ENCODE measurements around the gene GATA3. TPM values are rescaled to one million over a fixed set of nuclear protein-coding genes. Genes with fewer than 3 reads are reported as not detected.

GATA3 gene
- total RNA-seq, 2 experiments from 2014 or later: 61.5 to 83.4 TPM

GRCh38 chr10:8057636-8058273 is 3.3 kb downstream of the GATA3 start:
- H3K27me3 Mint-ChIP-seq: peaks cover 8% of the 10 kb centered on the region
- CTCF ChIA-PET: no interaction called here
- H3K9me3 Mint-ChIP-seq (ENCODE audit: low read depth): no peaks in the 10 kb centered on the region
- H3K4me1 Mint-ChIP-seq: peaks cover 64% of the 10 kb centered on the region
- DNase-seq (no peak), ATAC-seq (no peak)
- H3K4me3 Mint-ChIP-seq: peak overlapping the region; percentile 91
- H3K36me3 Mint-ChIP-seq: peaks cover 70% of the 10 kb centered on the region
- H3K27ac Mint-ChIP-seq: peak overlapping the region; percentile 96

- ATAC-seq (no peak), DNase-seq (no peak)
- peak overlapping the region; percentile 96 for H3K27ac Mint-ChIP-seq
- peaks cover 2% of the 10 kb centered on the region for H3K27me3 Mint-ChIP-seq
- H3K4me1 Mint-ChIP-seq: peaks cover 66% of the 10 kb centered on the region
- CTCF ChIA-PET: interaction anchor here (2.3 kb wide), 2 partner anchors 9 to 344 kb away, joined by 8 to 9 read pairs; no protein-coding TSS in a partner anchor
- no peaks in the 10 kb centered on the region for H3K9me3 Mint-ChIP-seq (ENCODE audit: low read depth)
- H3K4me3 Mint-ChIP-seq: peak overlapping the region; percentile 91
- H3K36me3 Mint-ChIP-seq: peaks cover 77% of the 10 kb centered on the region
Observed at GRCh38 chr10:8058274-8059111, 4.0 kb downstream of the GATA3 start.

GRCh38 chr10:8059191-8059936 is 4.9 kb downstream of the GATA3 start:
- CTCF ChIA-PET: interaction anchor here (0.8 to 2.5 kb wide), 8 partner anchors 10 to 390 kb away, joined by 3 to 13 read pairs (median 3); no protein-coding TSS in a partner anchor
- peaks cover 2% of the 10 kb centered on the region for H3K27me3 Mint-ChIP-seq
- H3K4me1 Mint-ChIP-seq: peaks cover 72% of the 10 kb centered on the region
- H3K4me3 Mint-ChIP-seq: peak overlapping the region; percentile 91
- H3K9me3 Mint-ChIP-seq (ENCODE audit: low read depth): no peaks in the 10 kb centered on the region
- DNase-seq (no peak), ATAC-seq (no peak)
- H3K27ac Mint-ChIP-seq: peak overlapping the region; percentile 96
- H3K36me3 Mint-ChIP-seq: peaks cover 86% of the 10 kb centered on the region

DNA sequence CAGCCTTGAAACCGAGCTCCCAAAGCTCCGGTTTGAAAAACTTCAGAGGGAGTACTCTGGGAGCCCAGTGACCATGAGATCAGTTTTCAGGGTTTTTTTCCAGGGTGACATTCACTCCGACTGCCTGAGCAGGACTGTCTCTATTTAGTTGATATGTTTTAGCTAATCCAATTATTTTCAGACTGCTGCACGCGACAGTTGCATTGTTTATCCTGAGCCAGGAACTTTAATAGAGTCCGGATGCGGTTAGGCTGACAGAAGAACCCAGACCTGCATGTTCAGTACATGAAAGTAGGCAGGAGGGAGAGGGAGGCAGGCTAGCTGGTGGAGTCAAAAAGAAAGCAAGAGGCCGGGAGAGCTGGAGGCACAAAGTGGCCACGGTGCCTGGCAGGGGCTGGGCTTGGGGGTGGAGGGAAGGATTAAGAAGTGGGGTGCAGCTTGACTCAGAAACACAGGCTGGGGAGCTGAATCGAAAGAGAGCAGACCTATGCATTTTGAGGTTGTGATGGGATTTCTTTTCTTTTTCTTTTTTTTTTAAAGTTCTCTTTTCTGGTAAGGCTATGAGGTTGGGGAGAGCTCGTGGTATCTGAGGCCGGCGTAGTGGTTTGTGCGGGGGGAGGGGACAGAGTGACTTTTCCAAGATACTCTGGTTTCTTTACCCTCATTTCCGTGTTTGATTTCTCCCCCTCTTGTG is 5.7 kb downstream of the GATA3 start:
- CTCF ChIA-PET: interaction anchor here (0.7 to 2.5 kb wide), 13 partner anchors 11 to 390 kb away, joined by 3 to 13 read pairs (median 3); no protein-coding TSS in a partner anchor

DNA sequence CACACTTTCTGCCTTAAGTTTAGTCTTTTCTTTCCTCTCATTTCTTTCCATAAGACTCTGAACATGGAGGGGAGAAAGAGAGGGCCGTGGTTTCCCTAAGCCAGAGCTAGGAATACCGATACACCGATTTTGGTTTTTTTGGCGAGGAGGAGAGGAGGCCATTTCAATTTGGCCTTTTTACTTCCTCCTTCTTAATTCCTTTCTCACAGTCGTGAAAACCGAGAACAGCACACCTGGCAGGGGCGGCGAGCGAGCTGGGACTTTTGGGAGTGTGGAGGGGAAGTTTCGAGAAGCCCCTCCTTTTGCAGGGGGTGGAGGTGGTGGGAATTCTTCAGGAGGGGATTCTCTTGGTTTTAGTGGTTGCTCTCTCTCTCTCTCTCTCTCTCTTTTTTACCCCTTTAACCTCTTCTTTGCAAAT is 6.2 kb downstream of the GATA3 start:
- Mint-ChIP-seq H3K27ac (peak overlapping the region; percentile 96), H3K4me3 (peak overlapping the region; percentile 91), H3K27me3 (peaks cover 2% of the 10 kb centered on the region), H3K9me3 (ENCODE audit: low read depth) (no peaks in the 10 kb centered on the region), H3K36me3 (peaks cover 90% of the 10 kb centered on the region), H3K4me1 (peaks cover 83% of the 10 kb centered on the region)
- no peak for ATAC-seq
- DNase-seq: no peak
- CTCF ChIA-PET: interaction anchor here (0.7 to 2.5 kb wide), 14 partner anchors 12 to 389 kb away, joined by 3 to 13 read pairs (median 3); no protein-coding TSS in a partner anchor

More for the DNA sequence above, 5.7 kb downstream of the GATA3 start:
- H3K9me3 Mint-ChIP-seq (ENCODE audit: low read depth): no peaks in the 10 kb centered on the region
- DNase-seq (peak; percentile 91), ATAC-seq (peak; percentile 57)
- peaks cover 2% of the 10 kb centered on the region for H3K27me3 Mint-ChIP-seq
- H3K27ac Mint-ChIP-seq: peak overlapping the region; percentile 96
- peaks cover 78% of the 10 kb centered on the region for H3K4me1 Mint-ChIP-seq
- peak overlapping the region; percentile 91 for H3K4me3 Mint-ChIP-seq
- H3K36me3 Mint-ChIP-seq: peaks cover 90% of the 10 kb centered on the region

- Mint-ChIP-seq H3K4me1 (peaks cover 91% of the 10 kb centered on the region), H3K27me3 (peaks cover 2% of the 10 kb centered on the region), H3K27ac (peak overlapping the region; percentile 96), H3K9me3 (ENCODE audit: low read depth) (no peaks in the 10 kb centered on the region), H3K36me3 (peaks cover 95% of the 10 kb centered on the region), H3K4me3 (peak overlapping the region; percentile 91)
- CTCF ChIA-PET: interaction anchor here (0.7 to 2.5 kb wide), 8 partner anchors 9 to 388 kb away, joined by 3 to 13 read pairs (median 3); no protein-coding TSS in a partner anchor
- peak; percentile 80 for DNase-seq
- ATAC-seq: peak; percentile 30
Observed at GRCh38 chr10:8061274-8062211, 7.1 kb downstream of the GATA3 start.

DNA sequence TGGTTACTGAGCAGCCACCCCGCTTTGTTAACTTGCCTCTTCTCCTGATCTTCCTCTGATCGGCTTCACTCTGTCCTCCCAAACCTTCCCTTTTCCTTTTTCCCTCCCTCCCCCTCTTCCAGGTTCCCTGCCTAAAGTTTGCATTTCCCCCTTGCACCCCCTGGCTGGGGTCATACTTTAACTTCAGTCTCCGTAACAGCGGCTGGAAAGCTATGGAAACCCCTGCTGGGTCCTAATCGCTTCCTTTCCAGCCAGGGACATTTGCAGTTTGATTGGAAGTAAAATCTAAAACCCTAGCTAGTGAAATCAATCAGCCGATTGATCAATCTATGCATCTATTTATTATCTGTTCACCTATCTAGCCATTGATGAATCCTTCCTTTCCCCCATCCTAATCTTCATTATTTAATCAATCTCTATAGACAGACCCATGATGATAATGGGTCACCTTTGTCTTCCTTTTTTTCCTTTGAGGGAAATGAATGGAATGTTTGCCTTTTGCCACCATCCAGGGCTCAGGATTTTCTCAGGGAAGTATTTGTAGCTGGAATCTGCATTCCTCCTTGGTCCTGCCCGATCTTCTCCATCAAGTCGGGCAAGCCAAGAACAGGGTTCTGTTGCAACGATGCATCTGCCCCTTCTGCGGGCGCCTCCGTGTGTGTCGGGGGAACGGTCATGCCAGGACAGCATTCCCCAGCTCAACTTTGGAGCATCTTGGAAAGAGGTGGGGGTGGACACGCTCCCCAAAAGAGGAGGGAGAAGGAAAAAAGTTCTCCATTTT is 8.8 kb downstream of the GATA3 start:
- H3K27me3 Mint-ChIP-seq: peaks cover 2% of the 10 kb centered on the region
- CTCF ChIA-PET: no interaction called here

DNA sequence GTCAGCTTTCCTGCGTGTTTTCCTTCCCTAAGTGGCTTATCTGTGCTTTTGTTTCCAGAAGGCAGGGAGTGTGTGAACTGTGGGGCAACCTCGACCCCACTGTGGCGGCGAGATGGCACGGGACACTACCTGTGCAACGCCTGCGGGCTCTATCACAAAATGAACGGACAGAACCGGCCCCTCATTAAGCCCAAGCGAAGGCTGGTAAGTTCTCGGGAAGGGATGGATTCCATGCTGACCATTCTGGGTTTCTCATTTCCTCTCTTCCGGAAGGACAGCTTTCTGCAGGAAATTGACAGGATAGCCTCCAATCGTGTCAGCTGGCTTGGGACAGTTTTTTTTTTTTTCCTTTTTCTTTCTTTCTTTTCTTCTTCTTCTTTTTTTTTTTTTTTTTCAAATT is 9.4 kb downstream of the GATA3 start:
- Mint-ChIP-seq H3K27me3 (peaks cover 2% of the 10 kb centered on the region), H3K27ac (no peak overlapping the region), H3K4me1 (peaks cover 94% of the 10 kb centered on the region), H3K9me3 (ENCODE audit: low read depth) (no peaks in the 10 kb centered on the region), H3K4me3 (peak overlapping the region; percentile 5), H3K36me3 (peaks cover 93% of the 10 kb centered on the region)
- ATAC-seq (no peak), DNase-seq (no peak)
- CTCF ChIA-PET: interaction anchor here (0.8 kb wide), 1 partner anchor 70 kb away, joined by 3 read pairs; no protein-coding TSS in a partner anchor

More for the DNA sequence above, 8.8 kb downstream of the GATA3 start:
- H3K4me1 Mint-ChIP-seq: peaks cover 94% of the 10 kb centered on the region
- no peak for DNase-seq
- peaks cover 93% of the 10 kb centered on the region for H3K36me3 Mint-ChIP-seq
- H3K27ac Mint-ChIP-seq: peak overlapping the region; percentile 96
- no peaks in the 10 kb centered on the region for H3K9me3 Mint-ChIP-seq (ENCODE audit: low read depth)
- H3K4me3 Mint-ChIP-seq: peak overlapping the region; percentile 91
- no peak for ATAC-seq

- peak overlapping the region; percentile 49 for H3K27ac Mint-ChIP-seq
- H3K4me1 Mint-ChIP-seq: peaks cover 94% of the 10 kb centered on the region
- no peak overlapping the region for H3K4me3 Mint-ChIP-seq
- CTCF ChIA-PET: interaction anchor here (0.8 kb wide), 1 partner anchor 69 kb away, joined by 3 read pairs; no protein-coding TSS in a partner anchor
- H3K9me3 Mint-ChIP-seq (ENCODE audit: low read depth): no peaks in the 10 kb centered on the region
- H3K27me3 Mint-ChIP-seq: peaks cover 2% of the 10 kb centered on the region
- peaks cover 93% of the 10 kb centered on the region for H3K36me3 Mint-ChIP-seq
- ATAC-seq (no peak), DNase-seq (no peak)
Observed at GRCh38 chr10:8064436-8064835, 9.9 kb downstream of the GATA3 start.

DNA sequence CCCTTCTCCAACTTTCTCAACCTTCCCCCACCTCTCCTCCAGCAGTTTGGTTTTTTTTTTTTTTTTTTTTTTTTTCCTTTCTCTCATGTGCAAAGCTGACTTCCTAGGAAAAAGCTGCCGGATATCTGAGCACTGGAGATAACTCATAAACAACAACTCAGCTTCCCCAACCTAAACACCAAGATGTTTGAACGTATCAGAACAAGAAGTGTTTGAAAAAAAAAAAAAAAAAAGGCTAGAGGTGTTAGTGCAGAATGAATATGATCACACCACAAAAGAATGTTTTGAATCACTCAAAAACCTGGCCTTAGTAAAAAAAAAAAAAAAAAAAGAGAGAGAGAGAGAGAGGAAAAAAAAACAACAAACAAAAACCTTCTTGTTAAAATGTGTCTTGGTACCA is 11.2 kb downstream of the GATA3 start:
- peak; percentile 48 for ATAC-seq
- CTCF ChIA-PET: interaction anchor here (0.9 to 1.5 kb wide), 3 partner anchors 10 to 173 kb away, joined by 3 to 5 read pairs (median 4); no protein-coding TSS in a partner anchor

GRCh38 chr10:8066124-8066523 is 11.6 kb downstream of the GATA3 start:
- Mint-ChIP-seq H3K27ac (peak overlapping the region; percentile 80), H3K9me3 (ENCODE audit: low read depth) (no peaks in the 10 kb centered on the region)
- ATAC-seq: no peak

More for the DNA sequence above, 11.2 kb downstream of the GATA3 start:
- H3K27me3 Mint-ChIP-seq: no peaks in the 10 kb centered on the region
- peaks cover 93% of the 10 kb centered on the region for H3K36me3 Mint-ChIP-seq
- peak overlapping the region; percentile 33 for H3K4me3 Mint-ChIP-seq
- peaks cover 90% of the 10 kb centered on the region for H3K4me1 Mint-ChIP-seq
- H3K9me3 Mint-ChIP-seq (ENCODE audit: low read depth): no peaks in the 10 kb centered on the region
- DNase-seq: no peak
- H3K27ac Mint-ChIP-seq: peak overlapping the region; percentile 80

More at GRCh38 chr10:8066124-8066523, 11.6 kb downstream of the GATA3 start:
- Mint-ChIP-seq H3K4me3 (peak overlapping the region; percentile 33), H3K36me3 (peaks cover 93% of the 10 kb centered on the region), H3K4me1 (peaks cover 90% of the 10 kb centered on the region), H3K27me3 (no peaks in the 10 kb centered on the region)
- CTCF ChIA-PET: interaction anchor here (0.9 to 1.5 kb wide), 3 partner anchors 9 to 173 kb away, joined by 3 to 5 read pairs (median 4); no protein-coding TSS in a partner anchor
- no peak for DNase-seq
